ENCODE measurements around the gene LTBR.

Gene LTBR

GRCh38 chr12:6346942-6347341 is 37.0 kb upstream of the LTBR start:
- no peak for DNase-seq (ENCODE audit: low spot score)

- no peak for DNase-seq (ENCODE audit: low spot score)
Measured at GRCh38 chr12:6347367-6348338, 36.3 kb upstream of the LTBR start.

GRCh38 chr12:6351622-6352021 is 32.3 kb upstream of the LTBR start:
- no peak for DNase-seq (ENCODE audit: low spot score)

- DNase-seq (ENCODE audit: low spot score), result no peak
Measured at GRCh38 chr12:6352193-6353173, 31.5 kb upstream of the LTBR start.

GRCh38 chr12:6354495-6355393 is 29.2 kb upstream of the LTBR start:
- DNase-seq (ENCODE audit: low spot score), result no peak

GRCh38 chr12:6355491-6356373 is 28.2 kb upstream of the LTBR start:
- DNase-seq (ENCODE audit: low spot score), result no peak

- DNase-seq (ENCODE audit: low spot score), result no peak
Measured at GRCh38 chr12:6356374-6356820, 27.6 kb upstream of the LTBR start.

GRCh38 chr12:6358881-6359280 is 25.1 kb upstream of the LTBR start:
- DNase-seq (ENCODE audit: low spot score), result no peak

- no peak for DNase-seq (ENCODE audit: low spot score)
Measured at GRCh38 chr12:6360080-6360571, 23.8 kb upstream of the LTBR start.

- DNase-seq (ENCODE audit: low spot score), result no peak
Measured at GRCh38 chr12:6360578-6361490, 23.1 kb upstream of the LTBR start.

- DNase-seq (ENCODE audit: low spot score), result no peak
Measured at GRCh38 chr12:6361834-6362233, 22.1 kb upstream of the LTBR start.

GRCh38 chr12:6362403-6362802 is 21.6 kb upstream of the LTBR start:
- DNase-seq (ENCODE audit: low spot score), result no peak

- DNase-seq (ENCODE audit: low spot score), result no peak
Measured at GRCh38 chr12:6363010-6363329, 21.0 kb upstream of the LTBR start.

- DNase-seq (ENCODE audit: low spot score), result no peak
Measured at GRCh38 chr12:6363330-6364043, 20.5 kb upstream of the LTBR start.

GRCh38 chr12:6364044-6364374 is 20.0 kb upstream of the LTBR start:
- no peak for DNase-seq (ENCODE audit: low spot score)

GRCh38 chr12:6367065-6367968 is 16.6 kb upstream of the LTBR start:
- no peak for DNase-seq (ENCODE audit: low spot score)

- no peak for DNase-seq (ENCODE audit: low spot score)
Measured at GRCh38 chr12:6367969-6368892, 15.7 kb upstream of the LTBR start.

Measured in D341Med (cell line).